ENCODE results near the gene ADH1A. TPM values are rescaled to one million over a fixed set of nuclear protein-coding genes. Genes with fewer than 3 reads are reported as not detected.

Gene ADH1A
- total RNA-seq (2022) (0.21 TPM in 1 of 2 replicates, not detected in the other), Bru-seq, nascent RNA (percentile 7 among the genes with signal in this experiment), BruChase-seq, experiment 1, labeled RNA remaining after a 6-hour chase (percentile 12 among the genes with signal in this experiment), BruChase-seq, experiment 2, labeled RNA remaining after a 2-hour chase (not detected)
- long read RNA-seq, result 0 reads

DNA sequence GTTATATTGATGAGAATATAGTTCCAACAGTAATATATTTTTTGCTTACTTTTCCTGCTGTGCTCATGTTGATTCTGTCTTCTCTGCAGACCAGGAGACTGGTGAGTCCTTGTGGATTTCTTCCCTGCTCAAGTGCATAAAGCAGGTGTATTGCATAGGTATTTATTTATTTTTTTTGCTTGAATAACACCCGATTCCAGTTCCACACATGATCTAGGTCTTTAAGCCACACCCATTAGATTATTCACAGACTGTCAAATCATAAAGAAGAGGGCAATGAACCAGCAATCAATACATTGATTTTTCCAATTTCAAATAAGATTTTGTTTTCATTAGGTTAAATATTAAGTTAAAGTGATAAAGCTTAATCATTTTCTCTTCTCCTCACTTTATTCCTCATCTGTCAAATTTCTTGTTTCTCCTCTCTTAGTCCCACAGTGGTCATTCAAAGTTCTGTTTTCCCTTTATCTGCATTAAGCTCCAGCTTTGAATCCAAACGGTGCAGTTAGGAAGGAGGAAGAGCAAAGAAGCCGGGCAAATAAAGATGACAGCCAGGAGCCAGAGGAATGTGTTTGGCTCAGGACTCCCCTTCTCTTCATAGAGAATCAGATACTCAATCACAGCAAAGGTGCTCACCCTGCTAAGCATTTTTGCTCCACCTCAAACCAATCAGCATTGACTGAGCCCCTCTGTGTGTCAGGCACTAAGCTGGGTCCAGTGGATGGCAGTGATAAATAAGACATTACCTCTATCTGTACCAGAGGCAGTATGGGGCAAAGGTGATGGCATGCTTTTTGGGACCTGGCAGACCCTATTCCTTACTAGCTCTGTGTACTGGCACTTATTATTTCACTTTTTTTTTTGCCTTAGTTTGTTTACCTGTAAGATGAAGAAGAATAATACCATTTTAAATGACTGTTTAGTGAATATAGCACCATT is at the start of gene ADH1A:
Gene ADH1A, minus strand, starts transcription at position 138 of the 939 bp plus-strand sequence. Its CDS starts 71 bp downstream, at position 67.
- ChIA-PET POLR2A (no interaction called here), CTCF (interaction anchor here (0.7 to 1.2 kb wide), 2 partner anchors 28 to 37 kb away, joined by 3 read pairs; no protein-coding TSS in a partner anchor)
- no peak within 1 kb of the TSS for H3K4me3 Mint-ChIP-seq (ENCODE audit: unreplicated experiment)
- H3K9me3 Mint-ChIP-seq (ENCODE audit: unreplicated experiment), result peaks cover 10% of the 10 kb centered on the region
- no peaks in the 10 kb centered on the region for H3K36me3 Mint-ChIP-seq (ENCODE audit: insufficient read depth, unreplicated experiment)
- no TSS peak for BruUV-seq (replicated peaks)
- intact Hi-C loops (cut with micrococcal nuclease), result no loop called here
- H3K27ac Mint-ChIP-seq (ENCODE audit: low read depth, unreplicated experiment), result peak within 1 kb of the TSS; percentile 71
- H3K4me1 Mint-ChIP-seq (ENCODE audit: insufficient read depth, unreplicated experiment), result no peaks in the 10 kb centered on the region
- TF ChIP-seq, protein P1, sequence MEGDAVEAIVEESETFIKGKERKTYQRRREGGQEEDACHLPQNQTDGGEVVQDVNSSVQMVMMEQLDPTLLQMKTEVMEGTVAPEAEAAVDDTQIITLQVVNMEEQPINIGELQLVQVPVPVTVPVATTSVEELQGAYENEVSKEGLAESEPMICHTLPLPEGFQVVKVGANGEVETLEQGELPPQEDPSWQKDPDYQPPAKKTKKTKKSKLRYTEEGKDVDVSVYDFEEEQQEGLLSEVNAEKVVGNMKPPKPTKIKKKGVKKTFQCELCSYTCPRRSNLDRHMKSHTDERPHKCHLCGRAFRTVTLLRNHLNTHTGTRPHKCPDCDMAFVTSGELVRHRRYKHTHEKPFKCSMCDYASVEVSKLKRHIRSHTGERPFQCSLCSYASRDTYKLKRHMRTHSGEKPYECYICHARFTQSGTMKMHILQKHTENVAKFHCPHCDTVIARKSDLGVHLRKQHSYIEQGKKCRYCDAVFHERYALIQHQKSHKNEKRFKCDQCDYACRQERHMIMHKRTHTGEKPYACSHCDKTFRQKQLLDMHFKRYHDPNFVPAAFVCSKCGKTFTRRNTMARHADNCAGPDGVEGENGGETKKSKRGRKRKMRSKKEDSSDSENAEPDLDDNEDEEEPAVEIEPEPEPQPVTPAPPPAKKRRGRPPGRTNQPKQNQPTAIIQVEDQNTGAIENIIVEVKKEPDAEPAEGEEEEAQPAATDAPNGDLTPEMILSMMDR (IDR thresholded peaks at IDR 0.05; ENCODE audit: unreplicated experiment), result no peak
- no peaks in the 10 kb centered on the region for H3K27me3 Mint-ChIP-seq (ENCODE audit: insufficient read depth, unreplicated experiment)
- no peak for DNase-seq (ENCODE audit: unreplicated experiment)

DNA sequence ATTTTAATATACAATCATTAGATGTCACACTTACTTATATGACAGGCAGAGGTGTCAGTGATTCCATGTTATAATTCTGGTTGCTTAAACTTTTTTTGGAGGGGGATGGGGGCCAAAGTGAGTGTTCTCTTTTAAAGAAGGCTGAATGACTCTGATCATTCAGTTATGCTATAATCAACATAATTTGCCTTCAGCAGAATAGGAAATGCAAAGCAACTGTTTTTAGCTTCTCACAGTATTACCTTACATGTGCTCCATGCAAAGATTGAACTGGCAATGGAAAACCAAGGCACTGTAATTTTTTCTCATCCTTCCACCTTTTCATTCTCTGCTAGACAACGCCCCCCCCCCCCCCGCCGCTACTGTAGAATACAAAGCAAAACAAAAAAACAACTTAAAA is 48.4 kb upstream of the ADH1A start:
- H3K4me1 Mint-ChIP-seq (ENCODE audit: insufficient read depth, unreplicated experiment), result no peaks in the 10 kb centered on the region
- BruUV-seq (replicated peaks), result no TSS peak
- no peaks in the 10 kb centered on the region for H3K27me3 Mint-ChIP-seq (ENCODE audit: insufficient read depth, unreplicated experiment)
- no peak overlapping the region for H3K4me3 Mint-ChIP-seq (ENCODE audit: unreplicated experiment)
- ChIA-PET CTCF (interaction anchor here (0.6 kb wide), 1 partner anchor 881 kb away, joined by 4 read pairs; no protein-coding TSS in a partner anchor), POLR2A (no interaction called here)
- H3K36me3 Mint-ChIP-seq (ENCODE audit: insufficient read depth, unreplicated experiment), result no peaks in the 10 kb centered on the region
- no peaks in the 10 kb centered on the region for H3K9me3 Mint-ChIP-seq (ENCODE audit: unreplicated experiment)
- no peak overlapping the region for H3K27ac Mint-ChIP-seq (ENCODE audit: low read depth, unreplicated experiment)
- intact Hi-C loops (cut with micrococcal nuclease), result no loop called here
- TF ChIP-seq, protein P1 (IDR thresholded peaks at IDR 0.05; ENCODE audit: unreplicated experiment), result no peak
- DNase-seq (ENCODE audit: unreplicated experiment), result no peak

DNA sequence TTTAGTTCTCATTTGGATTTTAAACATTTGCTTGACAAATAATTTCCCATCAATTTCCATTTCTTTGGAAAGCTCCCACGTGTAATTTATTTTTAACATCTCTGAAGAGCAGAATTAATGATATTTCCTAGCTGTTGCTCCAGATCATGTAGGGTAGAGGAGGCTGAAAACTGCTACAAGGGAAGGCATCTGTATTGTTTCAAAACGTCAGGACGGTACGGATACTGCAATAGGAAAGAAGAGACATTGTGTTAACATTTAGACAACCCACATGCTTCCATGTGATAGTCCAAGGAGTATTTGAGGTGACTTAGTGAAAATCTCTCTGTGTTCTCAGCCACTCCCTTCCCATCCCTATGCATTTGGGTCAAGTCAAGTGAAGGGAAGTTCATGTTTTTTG is 45.8 kb upstream of the ADH1A start:
- TF ChIP-seq, protein P1 (IDR thresholded peaks at IDR 0.05; ENCODE audit: unreplicated experiment), result no peak
- no peak for DNase-seq (ENCODE audit: unreplicated experiment)
- no peaks in the 10 kb centered on the region for H3K36me3 Mint-ChIP-seq (ENCODE audit: insufficient read depth, unreplicated experiment)
- H3K4me3 Mint-ChIP-seq (ENCODE audit: unreplicated experiment), result no peak overlapping the region
- ChIA-PET CTCF (no interaction called here), POLR2A (interaction anchor here (1.7 to 2.1 kb wide), 2 partner anchors 11 to 13 kb away, joined by 4 to 5 read pairs; no protein-coding TSS in a partner anchor)
- no peak overlapping the region for H3K27ac Mint-ChIP-seq (ENCODE audit: low read depth, unreplicated experiment)
- no peaks in the 10 kb centered on the region for H3K4me1 Mint-ChIP-seq (ENCODE audit: insufficient read depth, unreplicated experiment)
- H3K9me3 Mint-ChIP-seq (ENCODE audit: unreplicated experiment), result no peaks in the 10 kb centered on the region
- BruUV-seq (replicated peaks), result no TSS peak
- intact Hi-C loops (cut with micrococcal nuclease), result no loop called here
- H3K27me3 Mint-ChIP-seq (ENCODE audit: insufficient read depth, unreplicated experiment), result no peaks in the 10 kb centered on the region

DNA sequence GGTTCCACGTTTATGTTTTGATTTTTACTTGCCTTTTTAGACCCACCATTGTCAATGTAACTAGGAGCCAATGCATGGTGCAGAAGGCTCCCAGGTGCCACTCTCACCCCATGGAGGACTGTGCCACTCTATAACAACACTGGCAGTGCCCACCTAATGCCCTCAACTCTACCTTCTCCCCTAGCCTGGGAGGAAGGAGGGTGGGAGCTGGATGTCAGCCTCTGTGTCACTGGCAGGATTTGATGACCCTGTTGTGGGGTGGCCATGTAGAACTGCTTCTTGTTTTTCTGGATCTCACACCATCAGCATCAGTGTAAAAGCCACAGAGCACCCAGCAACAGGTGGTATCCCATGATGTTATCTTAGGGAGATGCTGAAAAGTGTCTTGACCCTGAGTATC is 44.1 kb upstream of the ADH1A start:
- H3K4me3 Mint-ChIP-seq (ENCODE audit: unreplicated experiment), result no peak overlapping the region
- CTCF ChIA-PET, result no interaction called here
- no peaks in the 10 kb centered on the region for H3K9me3 Mint-ChIP-seq (ENCODE audit: unreplicated experiment)
- H3K27me3 Mint-ChIP-seq (ENCODE audit: insufficient read depth, unreplicated experiment), result no peaks in the 10 kb centered on the region
- H3K27ac Mint-ChIP-seq (ENCODE audit: low read depth, unreplicated experiment), result no peak overlapping the region
- intact Hi-C loops (cut with micrococcal nuclease), result no loop called here
- H3K4me1 Mint-ChIP-seq (ENCODE audit: insufficient read depth, unreplicated experiment), result no peaks in the 10 kb centered on the region
- TF ChIP-seq, protein P1 (IDR thresholded peaks at IDR 0.05; ENCODE audit: unreplicated experiment), result no peak
- POLR2A ChIA-PET, result interaction anchor here (2.1 kb wide), 1 partner anchor 11 kb away, joined by 4 read pairs; no protein-coding TSS in a partner anchor
- no peaks in the 10 kb centered on the region for H3K36me3 Mint-ChIP-seq (ENCODE audit: insufficient read depth, unreplicated experiment)
- no TSS peak for BruUV-seq (replicated peaks)
- no peak for DNase-seq (ENCODE audit: unreplicated experiment)
